CD8-positive, alpha-beta memory T cell (primary cell): ENCODE results near the gene ARMH1. TPM values are rescaled to one million over a fixed set of nuclear protein-coding genes. Genes with fewer than 3 reads are reported as not detected.

ENCODE experiments used
- CTCF ChIA-PET: fragments of 350-600 bp; sonication (Branson Sonifier 250); formaldehyde crosslinking; loops from one replicate; lab custom pipeline; 2021; ENCODE audit warnings: antibody characterized with exemption; lab: Charles Lee
- POLR2A ChIA-PET: fragments of 350-600 bp; sonication (Branson Sonifier 250); formaldehyde crosslinking; loops from one replicate; lab custom pipeline; 2021; ENCODE audit warnings: antibody characterized with exemption; lab: Charles Lee
- DNase-seq, 5 donors: peaks; one replicate each; pipeline versions ENCODE4 v3.0.0 to v3.0.0-alpha.2; 2020 to 2022; ENCODE audit warnings: mixed read lengths in 1 of 5
- H3K27ac ChIP-seq: one replicate; pipeline ENCODE4 v1.7.0; 2013; ENCODE audit warnings: low read depth, mild to moderate bottlenecking, low read length, moderate library complexity
- H3K27me3 ChIP-seq: 2 replicates; pipeline ENCODE4 v1.7.0; 2013; ENCODE audit warnings: low read length, mild to moderate bottlenecking; ENCODE audit not compliant: insufficient read depth, poor library complexity, severe bottlenecking
- H3K36me3 ChIP-seq: 2 replicates; pipeline ENCODE4 v1.7.0; 2013; ENCODE audit warnings: mild to moderate bottlenecking, low read length, moderate library complexity; ENCODE audit not compliant: insufficient read depth
- H3K4me1 ChIP-seq: 2 replicates; pipeline ENCODE4 v1.7.0; 2013; ENCODE audit warnings: mild to moderate bottlenecking, low read length, moderate library complexity; ENCODE audit not compliant: insufficient read depth
- H3K4me3 ChIP-seq: 2 replicates; pipeline ENCODE4 v1.7.0; 2013; ENCODE audit warnings: mild to moderate bottlenecking, low read length
- H3K9me3 ChIP-seq: 2 replicates; pipeline ENCODE4 v1.7.0; 2013; ENCODE audit warnings: mild to moderate bottlenecking, low read length
- H3K27ac Mint-ChIP-seq, 8 donors: one replicate each; pipeline ENCODE4 v1.8.0; 2020 to 2021; ENCODE audit warnings: mixed read lengths in 8 of 8, mild to moderate bottlenecking in 6 of 8, inconsistent platforms in 3 of 8, moderate library complexity in 3 of 8
- H3K27me3 Mint-ChIP-seq, 2 donors: one replicate each; pipeline ENCODE4 v1.8.0; 2020 to 2021; ENCODE audit warnings: mixed read lengths in 2 of 2, mild to moderate bottlenecking in 1 of 2, moderate library complexity in 1 of 2
- H3K36me3 Mint-ChIP-seq, 3 donors: one replicate each; pipeline ENCODE4 v1.8.0; 2020 to 2021; ENCODE audit warnings: mixed read lengths in 3 of 3, inconsistent platforms in 1 of 3, mild to moderate bottlenecking in 1 of 3
- H3K4me1 Mint-ChIP-seq, 3 donors: one replicate each; pipeline ENCODE4 v1.8.0; 2020 to 2021; ENCODE audit warnings: mixed read lengths in 3 of 3, inconsistent platforms in 1 of 3, mild to moderate bottlenecking in 1 of 3
- H3K4me3 Mint-ChIP-seq, 7 donors: one replicate each; pipeline ENCODE4 v1.8.0; 2020 to 2021; ENCODE audit warnings: mixed read lengths in 7 of 7, mild to moderate bottlenecking in 6 of 7, moderate library complexity in 4 of 7, inconsistent platforms in 2 of 7
- H3K9me3 Mint-ChIP-seq, 5 donors: one replicate each; pipeline ENCODE4 v1.8.0; 2020 to 2022; ENCODE audit warnings: mixed read lengths in 5 of 5, mild to moderate bottlenecking in 3 of 5, moderate library complexity in 2 of 5, inconsistent platforms in 1 of 5
- polyA plus RNA-seq: library from polyadenylated mRNA; unstranded; fragments of 300-500 nt; fragmentation: Illumina TruSeq; gene quantifications from one replicate; pipeline ENCODE4 v1.2.3, GENCODE V29; 2021
- total RNA-seq, 2 experiments: library from RNA; stranded (reverse); gene quantifications; one replicate each; pipeline ENCODE4 v1.2.3, GENCODE V29; 2021

ARMH1 gene
- total and polyA plus RNA-seq, 3 experiments from 2014 or later = 21.1 to 38.0 (median 33.3) TPM

- Histone ChIP-seq H3K4me1 (no peaks in the 10 kb centered on the region), H3K9me3 (no peaks in the 10 kb centered on the region), H3K27ac (no peak overlapping the region), H3K36me3 (peaks cover 48% of the 10 kb centered on the region), H3K4me3 (no peak overlapping the region), H3K27me3 (no peaks in the 10 kb centered on the region)
- Mint-ChIP-seq H3K4me3 (no peak overlapping the region), H3K36me3 (peaks cover 6 to 99% (median 13%) of the 10 kb centered on the region in 3 donors), H3K27me3 (no peaks in the 10 kb centered on the region), H3K9me3 (peaks cover 0 to 1% (median 0%) of the 10 kb centered on the region in 5 donors), H3K27ac (peak overlapping the region in 2 of 8 donors; percentile 38 to 71), H3K4me1 (peaks cover 0 to 7% (median 0%) of the 10 kb centered on the region in 3 donors)
- ChIA-PET POLR2A (no interaction called here), CTCF (no interaction called here)
- DNase-seq = no peak
Measured at GRCh38 chr1:44645476-44646244, 28.9 kb upstream of the ARMH1 start.

GRCh38 chr1:44646261-44647110, 28.0 kb upstream of the ARMH1 start:
- Mint-ChIP-seq H3K36me3 (peaks cover 6 to 99% (median 14%) of the 10 kb centered on the region in 3 donors), H3K27ac (peak overlapping the region in 3 of 8 donors; percentile 63 to 82 (median 75)), H3K27me3 (no peaks in the 10 kb centered on the region), H3K4me1 (peaks cover 0 to 7% (median 0%) of the 10 kb centered on the region in 3 donors), H3K4me3 (no peak overlapping the region), H3K9me3 (peaks cover 0 to 1% (median 0%) of the 10 kb centered on the region in 5 donors)
- POLR2A ChIA-PET = no interaction called here
- Histone ChIP-seq H3K4me1 (no peaks in the 10 kb centered on the region), H3K27ac (no peak overlapping the region), H3K4me3 (no peak overlapping the region), H3K36me3 (peaks cover 46% of the 10 kb centered on the region), H3K9me3 (no peaks in the 10 kb centered on the region), H3K27me3 (no peaks in the 10 kb centered on the region)
- CTCF ChIA-PET = interaction anchor here (0.9 to 1.7 kb wide), 3 partner anchors 12 to 268 kb away, joined by 3 to 8 read pairs (median 3); no protein-coding TSS in a partner anchor
- DNase-seq = no peak

- Histone ChIP-seq H3K27me3 (no peaks in the 10 kb centered on the region), H3K4me3 (no peak overlapping the region), H3K36me3 (peaks cover 32% of the 10 kb centered on the region), H3K4me1 (no peaks in the 10 kb centered on the region), H3K9me3 (no peaks in the 10 kb centered on the region), H3K27ac (no peak overlapping the region)
- ChIA-PET POLR2A (no interaction called here), CTCF (interaction anchor here (0.8 to 1.7 kb wide), 4 partner anchors 9 to 76 kb away, joined by 3 to 8 read pairs (median 3); no protein-coding TSS in a partner anchor)
- no peaks in the 10 kb centered on the region for H3K9me3 Mint-ChIP-seq
- no peak overlapping the region for H3K4me3 Mint-ChIP-seq
- no peak for DNase-seq
- no peaks in the 10 kb centered on the region for H3K27me3 Mint-ChIP-seq
- peaks cover 6 to 91% (median 14%) of the 10 kb centered on the region in 3 donors for H3K36me3 Mint-ChIP-seq
- H3K4me1 Mint-ChIP-seq = peaks cover 0 to 5% (median 0%) of the 10 kb centered on the region in 3 donors
- peak overlapping the region in 5 of 8 donors; percentile 5 to 92 (median 74) for H3K27ac Mint-ChIP-seq
Measured at GRCh38 chr1:44647896-44648295, 26.6 kb upstream of the ARMH1 start.

- H3K27me3 ChIP-seq = no peaks in the 10 kb centered on the region
- no peak for DNase-seq
- H3K9me3 Mint-ChIP-seq = no peaks in the 10 kb centered on the region
- H3K4me3 Mint-ChIP-seq = no peak overlapping the region
- peaks cover 0 to 1% (median 0%) of the 10 kb centered on the region in 3 donors for H3K4me1 Mint-ChIP-seq
- POLR2A ChIA-PET = no interaction called here
- no peak overlapping the region for H3K27ac ChIP-seq
- H3K36me3 Mint-ChIP-seq = peaks cover 6 to 85% (median 11%) of the 10 kb centered on the region in 3 donors
- no peak overlapping the region for H3K4me3 ChIP-seq
- CTCF ChIA-PET = interaction anchor here (1.2 to 1.3 kb wide), 2 partner anchors 10 to 77 kb away, joined by 3 read pairs; no protein-coding TSS in a partner anchor
- no peaks in the 10 kb centered on the region for H3K4me1 ChIP-seq
- H3K27ac Mint-ChIP-seq = peak overlapping the region in 7 of 8 donors; percentile 5 to 52 (median 33)
- H3K27me3 Mint-ChIP-seq = no peaks in the 10 kb centered on the region
- H3K9me3 ChIP-seq = no peaks in the 10 kb centered on the region
- peaks cover 26% of the 10 kb centered on the region for H3K36me3 ChIP-seq
Measured at GRCh38 chr1:44648529-44649250, 25.8 kb upstream of the ARMH1 start.

GRCh38 chr1:44649788-44650158, 24.7 kb upstream of the ARMH1 start:
- DNase-seq = no peak
- Histone ChIP-seq H3K36me3 (peaks cover 26% of the 10 kb centered on the region), H3K27me3 (no peaks in the 10 kb centered on the region), H3K9me3 (no peaks in the 10 kb centered on the region), H3K27ac (no peak overlapping the region), H3K4me3 (no peak overlapping the region), H3K4me1 (no peaks in the 10 kb centered on the region)
- H3K27ac Mint-ChIP-seq = peak overlapping the region in 1 of 8 donors; percentile 54
- H3K36me3 Mint-ChIP-seq = peaks cover 0 to 83% (median 10%) of the 10 kb centered on the region in 3 donors
- CTCF ChIA-PET = interaction anchor here (1.1 to 3.9 kb wide), 4 partner anchors 14 to 603 kb away, joined by 3 to 26 read pairs (median 4); no protein-coding TSS in a partner anchor
- no peak overlapping the region for H3K4me3 Mint-ChIP-seq
- H3K27me3 Mint-ChIP-seq = no peaks in the 10 kb centered on the region
- H3K4me1 Mint-ChIP-seq = peaks cover 0 to 1% (median 0%) of the 10 kb centered on the region in 3 donors
- POLR2A ChIA-PET = no interaction called here
- no peaks in the 10 kb centered on the region for H3K9me3 Mint-ChIP-seq

GRCh38 chr1:44650159-44650831, 24.2 kb upstream of the ARMH1 start:
- Histone ChIP-seq H3K9me3 (no peaks in the 10 kb centered on the region), H3K27ac (no peak overlapping the region), H3K4me3 (no peak overlapping the region), H3K27me3 (no peaks in the 10 kb centered on the region), H3K4me1 (no peaks in the 10 kb centered on the region), H3K36me3 (peaks cover 26% of the 10 kb centered on the region)
- peaks cover 0 to 1% (median 0%) of the 10 kb centered on the region in 3 donors for H3K4me1 Mint-ChIP-seq
- peaks cover 0 to 79% (median 7%) of the 10 kb centered on the region in 3 donors for H3K36me3 Mint-ChIP-seq
- H3K4me3 Mint-ChIP-seq = no peak overlapping the region
- no peaks in the 10 kb centered on the region for H3K9me3 Mint-ChIP-seq
- no peaks in the 10 kb centered on the region for H3K27me3 Mint-ChIP-seq
- H3K27ac Mint-ChIP-seq = no peak overlapping the region
- no peak for DNase-seq
- ChIA-PET POLR2A (no interaction called here), CTCF (interaction anchor here (1.1 to 3.9 kb wide), 7 partner anchors 9 to 603 kb away, joined by 3 to 52 read pairs (median 26); partner anchors contain the start of genes ARMH1 and TMEM53)

GRCh38 chr1:44651069-44651468, 23.4 kb upstream of the ARMH1 start:
- Histone ChIP-seq H3K4me1 (no peaks in the 10 kb centered on the region), H3K9me3 (no peaks in the 10 kb centered on the region), H3K27ac (no peak overlapping the region), H3K27me3 (no peaks in the 10 kb centered on the region), H3K36me3 (peaks cover 26% of the 10 kb centered on the region), H3K4me3 (no peak overlapping the region)
- Mint-ChIP-seq H3K27ac (peak overlapping the region in 1 of 8 donors; percentile 15), H3K9me3 (no peaks in the 10 kb centered on the region), H3K27me3 (no peaks in the 10 kb centered on the region), H3K4me3 (no peak overlapping the region), H3K36me3 (peaks cover 0 to 75% (median 7%) of the 10 kb centered on the region in 3 donors), H3K4me1 (peaks cover 0 to 1% (median 0%) of the 10 kb centered on the region in 3 donors)
- ChIA-PET CTCF (interaction anchor here (1.3 to 3.9 kb wide), 11 partner anchors 10 to 273 kb away, joined by 3 to 52 read pairs (median 26); partner anchors contain the start of genes ARMH1 and TMEM53), POLR2A (no interaction called here)
- no peak for DNase-seq
